Activated gamma-delta T cell treated with Interleukin-2 at 50 U/mL for 16 hours (primary cell): ENCODE data around the gene GPATCH2L.
A peak's percentile ranks its signal among the peaks of the same experiment; 100 is the strongest.

Experiments
- DNase-seq: peaks from one replicate; pipeline ENCODE4 v3.0.0-alpha.2; 2020

Gene GPATCH2L

DNA sequence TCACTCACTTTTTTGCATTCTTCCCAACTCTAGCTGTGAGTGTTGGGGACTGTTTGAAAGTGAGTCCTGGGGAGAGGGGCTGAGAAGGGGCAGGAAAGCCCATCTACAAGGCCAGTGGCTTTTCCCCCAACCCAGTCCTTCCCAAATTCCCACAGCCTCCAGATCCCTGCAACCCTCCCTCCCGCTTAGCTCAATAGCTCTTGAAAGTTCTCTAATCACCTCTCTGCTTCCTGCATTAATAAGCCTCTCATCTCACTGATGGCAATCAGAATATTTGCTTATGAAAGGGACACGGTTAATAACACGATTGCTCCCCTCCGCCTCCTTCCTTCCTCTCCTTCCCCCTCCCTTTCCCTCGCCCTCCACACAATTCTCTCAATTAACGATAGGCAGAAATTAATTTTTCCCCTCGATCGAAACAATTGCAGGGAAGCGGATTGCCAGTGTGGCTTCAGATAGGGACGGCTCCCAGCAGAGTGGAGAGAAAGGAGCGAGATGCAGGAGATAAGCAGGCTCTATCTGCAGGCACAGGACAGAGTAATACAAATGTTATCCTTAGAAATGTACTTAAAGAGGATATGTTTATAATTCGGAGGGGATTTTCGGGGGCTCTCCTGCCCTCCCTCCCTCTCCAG lies 15.1 kb upstream of the GPATCH2L start:
- no peak for DNase-seq

DNA sequence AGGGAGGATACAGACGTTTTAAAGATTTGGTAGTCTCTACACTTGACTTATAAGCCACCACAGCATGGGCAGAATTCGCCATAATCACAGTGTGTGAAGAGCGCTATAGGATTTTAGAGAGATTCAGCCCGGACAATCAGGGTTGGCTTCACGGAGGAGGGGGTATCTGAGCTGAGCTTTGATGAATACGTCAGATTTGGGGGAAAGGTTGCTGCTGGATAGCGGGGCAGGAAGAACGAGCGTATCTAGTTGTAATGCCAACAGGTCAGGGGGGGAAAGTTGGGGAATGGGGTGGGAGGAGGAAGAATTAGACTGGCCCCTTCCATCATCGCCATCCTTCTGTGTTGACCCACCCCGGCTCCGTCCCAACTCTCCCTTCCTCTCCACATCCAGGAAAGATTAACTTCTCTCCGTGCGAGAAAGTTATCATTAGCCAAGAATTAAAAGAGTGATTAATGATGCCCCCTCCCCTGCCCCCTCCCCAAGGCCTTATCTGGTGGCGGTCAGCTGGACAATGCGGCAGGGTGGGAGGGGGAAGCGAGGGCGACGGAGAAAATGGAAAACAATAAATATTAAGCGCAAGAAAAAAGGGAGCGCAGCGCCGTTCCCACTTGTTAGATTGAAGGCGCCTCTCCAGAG lies 13.5 kb upstream of the GPATCH2L start:
- DNase-seq, result no peak

DNA sequence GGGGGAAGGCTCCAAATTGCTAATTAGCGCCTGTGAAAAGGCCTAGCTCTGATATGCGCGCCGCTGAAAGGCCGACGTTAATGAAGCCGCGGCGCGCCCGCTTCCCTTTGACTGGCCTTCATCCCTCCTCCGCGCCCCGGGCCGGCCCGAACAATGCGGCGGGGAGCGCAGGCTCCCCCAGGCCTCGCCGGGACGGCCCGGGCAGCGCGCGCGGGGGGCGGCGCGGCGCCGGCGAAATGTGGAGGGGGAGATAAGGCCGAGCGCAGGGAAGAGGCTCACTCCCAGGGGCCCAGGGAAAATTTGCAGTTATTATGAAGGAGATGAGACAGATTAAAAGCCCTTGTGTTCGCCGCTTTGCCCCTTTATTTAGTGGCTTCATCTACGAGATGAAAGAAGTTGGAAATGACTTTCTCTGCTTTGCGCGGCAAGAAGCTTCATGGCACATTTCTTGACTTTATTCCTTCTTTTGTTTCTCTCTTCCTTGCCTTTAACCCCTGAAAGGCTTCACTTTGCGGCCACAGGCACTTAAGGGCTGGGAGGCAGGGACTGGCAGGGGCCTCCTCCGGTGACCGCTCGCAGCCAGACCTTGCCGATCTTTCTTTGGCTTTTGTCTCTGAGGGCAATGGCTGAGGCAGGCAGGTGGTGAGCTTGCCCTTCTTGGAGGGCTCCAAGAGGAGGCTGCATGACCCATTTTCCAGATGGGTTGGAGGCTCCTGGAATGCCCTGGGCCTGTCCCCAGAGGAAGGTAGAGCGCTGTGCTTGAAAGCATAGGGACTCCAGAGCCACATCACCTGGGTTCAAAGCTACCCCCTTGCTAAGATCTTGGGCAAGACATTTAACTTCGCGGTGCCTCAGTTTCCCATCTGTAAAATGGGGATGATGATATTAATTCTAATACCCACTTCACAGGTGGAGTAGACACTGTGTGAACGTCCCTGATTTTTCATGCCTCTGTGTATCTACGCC lies 12.7 kb upstream of the GPATCH2L start:
- DNase-seq, result no peak

DNA sequence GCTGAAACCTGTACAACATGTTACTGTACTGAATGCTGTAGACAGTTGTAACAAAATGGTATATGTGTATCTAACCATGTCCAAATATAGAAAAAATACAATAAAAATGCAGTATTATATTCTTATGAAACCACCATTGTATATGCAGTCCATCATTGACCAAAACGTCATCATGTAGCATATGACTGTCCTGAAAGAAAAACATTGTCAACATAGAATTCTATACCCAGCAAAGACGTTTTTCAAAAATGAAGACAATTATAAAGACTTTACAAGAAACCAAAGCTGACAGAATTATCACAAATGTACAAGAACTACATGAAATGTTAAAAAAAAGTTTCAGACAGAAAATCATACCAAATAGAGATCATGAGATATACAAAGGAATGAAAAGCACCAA lies 8.1 kb upstream of the GPATCH2L start:
- no peak for DNase-seq

DNA sequence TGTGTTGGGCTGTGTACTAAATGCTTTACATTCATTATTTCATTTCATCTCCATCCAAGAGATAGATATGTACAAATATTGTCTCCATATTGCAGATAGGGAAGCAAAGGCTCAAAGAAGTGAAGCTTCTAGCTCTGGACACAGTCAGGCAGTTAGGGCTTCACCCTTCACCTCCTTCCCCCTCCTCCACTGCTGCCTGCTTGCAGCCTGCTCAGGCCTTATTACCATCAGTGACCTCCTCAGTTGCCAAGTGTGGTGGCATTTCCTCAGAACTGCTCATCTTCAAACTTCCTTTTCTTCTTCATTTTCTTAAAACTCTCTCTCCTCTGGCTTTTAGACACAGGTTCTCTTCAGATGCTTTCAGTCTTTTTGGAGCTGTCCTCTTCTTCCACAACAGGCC lies 4.7 kb upstream of the GPATCH2L start:
- DNase-seq, result no peak

DNA sequence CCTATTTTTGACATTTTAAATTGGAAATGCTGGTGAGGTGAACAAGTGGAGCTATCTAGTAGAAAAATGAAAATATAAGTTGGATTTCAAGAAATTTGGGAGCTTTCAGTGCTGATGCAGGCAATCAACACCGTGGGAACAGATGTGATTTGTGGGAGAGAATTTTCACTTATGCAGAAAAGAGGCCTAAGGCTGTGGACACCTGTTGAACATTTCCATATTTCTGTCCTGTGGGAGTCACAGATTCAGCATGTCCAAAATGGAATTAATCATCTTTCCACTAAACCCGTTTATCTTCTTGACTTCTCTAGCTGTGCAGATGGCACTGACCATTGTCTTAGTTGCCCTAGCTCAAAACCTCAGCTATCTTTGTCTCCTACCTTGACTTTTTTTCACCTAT lies 2.5 kb upstream of the GPATCH2L start:
- DNase-seq, result no peak

- DNase-seq, result peak; percentile 75
Observed at GRCh38 chr14:76152333-76152681, 585 bp downstream of the GPATCH2L start.

DNA sequence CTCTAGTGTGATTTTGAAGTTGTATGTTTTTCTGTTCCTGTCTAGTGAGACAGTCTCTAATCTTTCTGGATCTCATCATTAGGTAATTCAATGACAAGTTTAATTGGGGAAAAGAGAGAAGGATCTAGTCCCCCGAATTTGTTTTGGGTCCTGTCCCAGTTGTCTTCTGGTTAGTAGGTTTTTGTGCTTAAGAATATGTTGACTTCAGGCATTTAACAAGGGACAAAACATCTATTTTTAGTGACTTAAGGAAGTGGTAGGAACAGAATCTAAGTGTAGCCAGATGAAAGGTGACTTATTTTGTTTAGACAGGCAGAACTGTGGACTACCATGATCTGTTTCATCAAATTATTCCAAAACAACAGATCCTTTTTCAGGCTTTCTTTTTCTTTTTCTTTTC lies 2.2 kb downstream of the GPATCH2L start:
- no peak for DNase-seq

GRCh38 chr14:76154539-76155126 lies 2.9 kb downstream of the GPATCH2L start:
- no peak for DNase-seq

DNA sequence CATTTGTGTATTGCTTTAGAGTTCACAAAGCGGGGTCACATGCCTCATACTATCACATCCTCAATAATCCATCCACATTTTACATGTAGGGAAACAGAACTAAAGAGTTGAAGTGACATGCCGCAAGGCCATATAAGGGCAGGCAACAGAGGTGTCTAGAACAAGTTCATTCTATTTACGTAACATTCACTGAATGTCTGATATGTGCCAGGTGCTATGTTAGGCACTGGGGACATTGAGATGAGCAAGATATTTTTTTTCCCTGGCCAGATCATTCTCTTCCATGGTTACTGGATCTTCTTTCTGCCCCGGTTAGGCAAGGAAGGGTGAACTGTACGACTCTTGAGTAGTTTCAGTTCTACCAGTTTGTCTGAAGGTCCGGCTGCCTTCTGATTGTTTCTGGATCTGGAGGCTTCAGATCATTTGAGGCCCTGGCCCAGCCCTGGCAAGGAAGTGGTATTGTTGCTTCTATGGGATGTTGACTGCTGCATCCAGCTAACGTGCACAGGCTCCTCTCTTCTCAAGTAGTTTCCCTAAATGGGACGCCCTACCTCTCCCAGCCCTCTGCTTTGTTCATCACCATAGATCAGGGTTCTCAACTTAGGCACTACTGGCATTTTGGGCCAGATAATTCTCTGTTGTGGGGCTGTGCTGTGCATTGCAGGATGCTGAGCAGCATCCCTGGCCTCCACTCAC lies 12.1 kb downstream of the GPATCH2L start:
- no peak for DNase-seq

DNA sequence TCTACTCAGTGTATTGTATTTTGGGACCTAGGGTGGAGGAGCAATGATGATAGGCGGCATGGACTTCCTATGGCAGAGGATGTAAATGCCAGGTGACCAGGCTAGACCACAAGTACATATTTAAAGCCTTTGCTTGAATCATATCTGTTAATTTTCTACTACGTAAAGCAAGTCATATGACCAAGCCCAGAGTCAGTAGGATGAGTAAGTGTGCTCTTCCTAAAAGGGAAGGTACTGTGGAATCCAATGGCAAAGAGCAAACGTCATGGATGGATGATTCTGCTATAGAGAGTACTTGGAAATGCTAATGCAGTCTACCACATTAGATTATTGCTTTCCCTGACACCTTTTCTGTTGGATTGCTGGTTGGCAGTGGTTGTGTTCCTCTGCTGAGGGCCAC lies 16.8 kb downstream of the GPATCH2L start:
- no peak for DNase-seq

GRCh38 chr14:76169776-76170175 lies 18.1 kb downstream of the GPATCH2L start:
- no peak for DNase-seq

- no peak for DNase-seq
Observed at GRCh38 chr14:76174982-76175381, 23.3 kb downstream of the GPATCH2L start.

GRCh38 chr14:76175942-76176341 lies 24.2 kb downstream of the GPATCH2L start:
- DNase-seq, result no peak

GRCh38 chr14:76181546-76181945 lies 29.8 kb downstream of the GPATCH2L start:
- no peak for DNase-seq

DNA sequence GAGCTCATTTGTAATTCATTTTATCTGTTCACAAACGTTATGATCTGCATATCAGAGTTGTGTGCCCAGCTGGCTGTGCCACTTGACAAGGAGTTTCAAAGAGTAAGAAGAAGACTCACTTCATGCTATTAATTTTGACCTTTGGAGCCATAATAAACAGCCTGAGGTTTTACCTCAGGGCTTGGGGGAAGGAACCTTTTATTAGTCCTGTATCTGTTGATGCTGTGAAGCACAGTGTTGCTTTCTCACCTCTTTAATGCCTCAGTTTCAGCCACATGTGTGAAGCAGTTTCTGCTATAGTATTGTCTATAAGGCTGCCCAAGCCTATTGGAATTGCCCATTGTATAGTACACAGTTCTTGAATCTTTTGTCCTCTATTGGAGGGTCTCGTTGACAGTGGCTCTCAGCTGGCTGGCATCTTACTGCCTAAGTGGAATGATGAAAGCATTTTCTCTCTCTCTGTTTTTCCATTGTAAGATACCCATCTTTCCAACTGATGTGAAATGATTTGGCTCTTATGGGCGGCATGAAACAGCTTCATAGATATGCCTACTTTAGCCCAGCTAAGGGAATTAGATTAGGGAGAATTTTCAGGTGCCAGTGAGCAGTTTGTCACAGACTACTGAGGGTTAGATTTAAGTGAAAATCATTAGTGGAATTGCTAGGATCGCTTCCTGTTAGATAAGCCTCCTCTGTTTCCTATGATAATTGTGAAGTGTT lies 34.7 kb downstream of the GPATCH2L start:
- no peak for DNase-seq

GRCh38 chr14:76191297-76191696 lies 39.6 kb downstream of the GPATCH2L start:
- DNase-seq, result no peak

DNA sequence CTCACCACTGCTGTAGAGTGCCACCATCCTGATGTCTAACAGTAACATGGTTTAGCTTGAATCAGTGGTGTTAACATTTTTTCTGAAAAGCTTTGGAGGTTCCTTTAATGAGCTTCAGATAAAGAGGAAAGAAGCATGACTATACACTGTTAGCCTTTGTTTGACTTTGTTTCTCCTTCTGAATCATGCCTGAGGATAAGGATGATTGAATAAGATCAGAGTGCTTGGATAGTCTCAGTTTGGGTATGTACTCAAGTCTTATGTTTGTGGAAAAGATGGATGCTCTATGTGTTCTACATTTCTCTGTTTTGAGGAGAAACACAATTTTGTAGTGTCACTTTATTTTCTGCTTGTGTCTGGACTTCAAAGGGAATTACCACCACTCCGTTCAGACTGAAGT lies 42.0 kb downstream of the GPATCH2L start:
- DNase-seq, result no peak

DNA sequence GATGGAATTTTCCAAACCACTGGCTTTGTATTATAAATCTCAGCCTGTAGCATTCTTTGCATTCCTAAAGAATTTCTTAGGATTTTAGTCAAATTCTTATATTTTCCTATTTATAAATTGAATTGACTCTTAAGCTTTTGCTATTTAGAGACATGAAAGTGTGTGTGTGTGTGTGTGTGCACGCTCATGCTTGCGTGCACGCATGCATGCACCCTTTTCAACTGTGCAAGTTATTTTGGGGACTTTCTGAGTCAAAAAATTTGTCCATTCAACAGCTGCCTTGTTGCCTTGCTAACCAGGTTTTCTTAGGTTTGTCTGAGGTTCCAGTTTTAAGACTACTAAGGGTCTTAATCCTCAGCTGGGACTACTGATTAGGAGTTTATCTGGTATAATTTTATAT lies 42.6 kb downstream of the GPATCH2L start:
- no peak for DNase-seq

DNA sequence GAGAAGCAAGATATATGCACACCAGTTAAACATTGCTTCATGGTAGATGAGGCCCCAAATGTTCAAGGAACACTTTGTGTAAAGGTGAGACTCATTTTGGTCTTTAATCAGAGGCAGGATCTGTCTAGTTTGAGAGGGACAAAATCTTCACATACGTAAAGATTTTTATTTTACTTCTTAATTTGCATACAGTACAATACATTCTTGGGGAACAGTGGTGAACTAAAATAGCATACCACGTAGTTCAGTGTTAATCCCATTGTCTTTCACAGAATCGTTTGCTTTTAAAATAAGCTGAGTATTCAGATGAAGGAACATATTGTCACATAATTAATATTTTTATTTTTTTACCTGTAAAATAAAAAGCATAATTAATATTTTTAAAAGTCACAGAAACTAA lies 43.3 kb downstream of the GPATCH2L start:
- DNase-seq, result no peak

- DNase-seq, result no peak
Observed at GRCh38 chr14:76196980-76197695, 45.4 kb downstream of the GPATCH2L start.

- no peak for DNase-seq
Observed at GRCh38 chr14:76201162-76201561, 49.4 kb downstream of the GPATCH2L start.
